GM19193 (cell line): ENCODE data around the gene CHN1.

Source experiments
- POLR2A ChIP-seq: IDR thresholded peaks from 4 replicates; pipeline ENCODE4 v1.6.1; 2011; ENCODE audit not compliant: insufficient read depth, insufficient read length; ENCODE audit errors: extremely low read depth

Gene CHN1

GRCh38 chr2:175004980-175005732, at the start of gene CHN1:
Gene CHN1, minus strand, starts transcription at chr2:175005381. Its CDS starts 469 bp downstream, at chr2:175004912.
- TF ChIP-seq POLR2A: no peak

- no peak for TF ChIP-seq POLR2A
These were observed 49.2 kb upstream of the CHN1 start for GRCh38 chr2:175054340-175054739.

- no peak for TF ChIP-seq POLR2A
These were observed 44.5 kb upstream of the CHN1 start for GRCh38 chr2:175049661-175050060.

GRCh38 chr2:175048275-175048674, 43.1 kb upstream of the CHN1 start:
- TF ChIP-seq POLR2A: no peak

GRCh38 chr2:175039490-175039889, 34.3 kb upstream of the CHN1 start:
- TF ChIP-seq POLR2A: no peak

- no peak for TF ChIP-seq POLR2A
These were observed 33.9 kb upstream of the CHN1 start for GRCh38 chr2:175039031-175039430.

GRCh38 chr2:175037941-175038340, 32.8 kb upstream of the CHN1 start:
- no peak for TF ChIP-seq POLR2A

GRCh38 chr2:175036582-175037018, 31.4 kb upstream of the CHN1 start:
- no peak for TF ChIP-seq POLR2A

GRCh38 chr2:175035806-175036205, 30.6 kb upstream of the CHN1 start:
- no peak for TF ChIP-seq POLR2A

GRCh38 chr2:175034716-175035115, 29.5 kb upstream of the CHN1 start:
- no peak for TF ChIP-seq POLR2A

GRCh38 chr2:175030380-175031271, 25.4 kb upstream of the CHN1 start:
- no peak for TF ChIP-seq POLR2A

GRCh38 chr2:175027755-175028154, 22.6 kb upstream of the CHN1 start:
- TF ChIP-seq POLR2A: no peak

GRCh38 chr2:175026385-175026784, 21.2 kb upstream of the CHN1 start:
- no peak for TF ChIP-seq POLR2A

- no peak for TF ChIP-seq POLR2A
These were observed 20.8 kb upstream of the CHN1 start for GRCh38 chr2:175025946-175026345.

GRCh38 chr2:175025233-175025632, 20.1 kb upstream of the CHN1 start:
- no peak for TF ChIP-seq POLR2A

- no peak for TF ChIP-seq POLR2A
These were observed 17.7 kb upstream of the CHN1 start for GRCh38 chr2:175022923-175023322.
